LHCN-M2 (cell line): ENCODE data around the gene ESYT3. TPM values are rescaled to one million over a fixed set of nuclear protein-coding genes. Genes with fewer than 3 reads are reported as not detected.
"Not testable (repeated sequence)": the region's sequence is repeated elsewhere in the genome, so short reads cannot be mapped to it uniquely, and the experiment has no call there.

Source experiments
- DNase-seq: peaks from one replicate; pipeline ENCODE4 v3.0.0-alpha.2; 2012; ENCODE audit warnings: low read depth
- total RNA-seq: library from RNA; depleted of rRNA; stranded (reverse); fragments of >200 nt; gene quantifications from 2 replicates; pipeline ENCODE4 v1.2.3, GENCODE V29; 2014

ESYT3 gene
- total RNA-seq, 1 experiment from 2014 or later, result 1.0 TPM

GRCh38 chr3:138460536-138461205 is 26.3 kb downstream of the ESYT3 start:
- no peak for DNase-seq

- DNase-seq, result peak; percentile 75
Observed at GRCh38 chr3:138461246-138461645, 26.8 kb downstream of the ESYT3 start.

- DNase-seq, result no peak
Observed at GRCh38 chr3:138461896-138462295, 27.5 kb downstream of the ESYT3 start.

DNA sequence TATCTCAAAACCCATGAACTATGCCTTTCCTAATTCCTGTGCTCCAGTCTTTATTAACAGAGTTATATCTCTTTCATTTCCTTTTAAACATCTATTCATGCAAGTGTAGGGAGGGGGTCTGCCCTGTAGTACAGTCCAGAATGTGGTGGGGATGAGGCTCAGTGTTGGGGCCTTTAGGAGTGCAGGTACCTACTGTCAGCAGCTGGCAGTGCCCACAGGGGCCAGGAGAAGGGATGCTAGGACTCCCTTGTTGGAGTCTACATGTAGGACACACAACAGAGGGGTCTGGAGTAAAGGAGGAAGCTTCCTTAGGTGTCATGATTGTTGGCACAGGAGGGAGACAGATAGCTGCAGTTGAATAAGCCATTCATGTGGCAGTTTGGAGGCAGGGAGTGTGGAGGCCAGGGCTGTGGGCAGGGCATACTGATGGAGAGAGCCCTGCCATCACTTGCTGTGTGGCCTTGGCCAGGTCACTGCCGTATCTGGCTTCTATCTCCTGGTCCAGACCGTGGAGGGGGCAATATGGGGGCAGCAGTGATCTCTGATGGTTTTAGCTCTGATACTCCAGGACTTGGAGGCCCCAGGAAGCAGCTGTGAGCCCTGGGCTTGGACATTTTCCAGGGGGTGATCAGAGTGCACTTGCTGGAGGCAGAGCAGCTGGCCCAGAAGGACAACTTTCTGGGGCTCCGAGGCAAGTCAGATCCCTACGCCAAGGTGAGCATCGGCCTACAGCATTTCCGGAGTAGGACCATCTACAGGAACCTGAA is 29.5 kb downstream of the ESYT3 start:
- DNase-seq, result peak; percentile 53

- DNase-seq, result no peak
Observed at GRCh38 chr3:138464491-138464860, 30.1 kb downstream of the ESYT3 start.

DNA sequence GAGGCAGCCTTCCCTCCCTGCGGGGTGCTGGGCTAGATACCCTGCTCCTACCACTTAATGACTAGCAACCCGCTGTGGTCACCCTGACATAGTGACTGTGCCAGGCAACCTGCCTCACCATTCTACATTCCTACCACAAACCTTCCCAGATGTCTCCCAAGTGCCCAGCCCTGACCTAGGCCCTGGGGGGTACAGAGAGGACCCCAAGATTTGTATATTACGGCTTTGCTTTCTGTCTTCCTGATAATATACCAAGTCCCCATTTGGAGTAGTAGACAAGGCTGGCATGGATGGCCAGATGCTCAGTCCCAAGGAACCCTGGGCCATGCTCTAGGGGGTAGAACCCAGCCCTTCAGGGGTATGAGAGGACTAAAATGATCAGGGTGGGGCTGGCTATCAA is 31.0 kb downstream of the ESYT3 start:
- DNase-seq, result no peak

GRCh38 chr3:138465925-138466324 is 31.5 kb downstream of the ESYT3 start:
- peak; percentile 62 for DNase-seq

- DNase-seq, result no peak
Observed at GRCh38 chr3:138467931-138468330, 33.5 kb downstream of the ESYT3 start.

- DNase-seq, result no peak
Observed at GRCh38 chr3:138468451-138468850, 34.0 kb downstream of the ESYT3 start.

DNA sequence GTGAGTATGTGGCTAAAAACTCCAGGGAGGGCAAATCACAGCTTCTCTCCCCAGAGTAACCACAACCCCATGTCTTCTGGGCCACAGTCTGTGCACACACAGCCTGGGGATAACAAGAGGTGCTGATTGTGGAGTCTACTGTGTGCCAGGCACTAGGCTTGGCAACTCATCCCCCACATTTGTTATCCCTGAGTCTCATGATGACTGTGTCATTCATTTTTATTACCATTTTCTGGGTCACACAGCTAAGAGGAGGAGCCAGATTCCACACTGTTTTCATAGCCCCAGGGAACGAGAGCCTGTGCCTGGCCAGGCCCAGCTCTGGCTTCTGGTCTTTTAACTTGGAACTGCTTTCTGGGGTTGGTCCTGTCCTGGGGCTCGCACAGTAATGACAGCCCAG is 34.5 kb downstream of the ESYT3 start:
- peak; percentile 61 for DNase-seq

DNA sequence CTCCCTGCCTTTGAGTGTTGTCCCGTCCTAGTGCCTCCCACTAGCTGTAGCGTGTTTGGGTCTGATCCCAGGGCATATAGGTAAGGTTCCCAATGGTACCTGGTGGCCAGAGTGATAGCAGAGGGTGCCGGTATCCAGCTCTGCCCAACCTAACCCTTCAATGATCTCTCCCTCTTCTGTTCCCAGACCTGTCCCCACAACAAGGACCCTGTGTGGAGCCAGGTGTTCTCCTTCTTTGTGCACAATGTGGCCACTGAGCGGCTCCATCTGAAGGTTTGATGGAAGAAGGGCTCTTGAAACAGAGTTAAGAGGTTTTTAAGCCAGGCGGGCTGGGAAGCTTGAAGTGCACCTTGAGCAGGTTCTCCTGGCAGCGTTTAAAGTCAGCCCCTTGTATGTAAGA is 35.5 kb downstream of the ESYT3 start:
- DNase-seq, result no peak

DNA sequence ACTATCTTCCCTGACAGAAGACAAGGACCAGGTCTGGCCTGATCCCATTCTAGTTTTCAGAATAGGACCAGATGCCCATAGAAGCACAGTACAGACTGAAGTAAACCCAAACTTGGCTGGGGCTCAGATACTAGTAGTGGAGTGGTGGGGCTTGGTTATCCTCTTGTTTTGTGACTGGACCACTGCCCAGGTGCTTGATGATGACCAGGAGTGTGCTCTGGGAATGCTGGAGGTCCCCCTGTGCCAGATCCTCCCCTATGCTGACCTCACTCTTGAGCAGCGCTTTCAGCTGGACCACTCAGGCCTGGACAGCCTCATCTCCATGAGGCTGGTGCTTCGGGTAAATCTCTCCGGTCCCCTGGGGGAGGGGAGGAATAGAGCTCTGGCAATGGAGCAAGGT is 36.3 kb downstream of the ESYT3 start:
- no peak for DNase-seq

DNA sequence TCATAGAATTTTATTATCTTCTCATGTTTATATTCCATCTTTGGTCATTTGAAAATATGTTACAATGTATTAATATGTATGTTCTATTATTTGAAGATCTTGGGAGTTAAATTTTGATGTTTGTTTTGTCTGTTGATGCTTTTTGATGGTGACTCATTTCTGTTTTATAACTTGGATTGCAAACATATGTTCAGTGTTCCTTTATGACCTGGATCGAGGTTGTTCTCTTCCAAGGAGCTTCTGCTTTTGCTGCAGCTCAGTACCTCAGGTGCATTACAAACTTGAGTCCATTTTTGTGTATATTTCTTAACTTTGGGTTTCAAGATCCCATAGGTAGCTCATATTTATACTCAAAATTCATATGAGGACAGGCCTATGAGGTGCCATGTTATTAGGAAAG is 37.1 kb downstream of the ESYT3 start:
- no peak for DNase-seq

- no peak for DNase-seq
Observed at GRCh38 chr3:138472141-138472825, 37.9 kb downstream of the ESYT3 start.

GRCh38 chr3:138473391-138473790 is 39.0 kb downstream of the ESYT3 start:
- no peak for DNase-seq

DNA sequence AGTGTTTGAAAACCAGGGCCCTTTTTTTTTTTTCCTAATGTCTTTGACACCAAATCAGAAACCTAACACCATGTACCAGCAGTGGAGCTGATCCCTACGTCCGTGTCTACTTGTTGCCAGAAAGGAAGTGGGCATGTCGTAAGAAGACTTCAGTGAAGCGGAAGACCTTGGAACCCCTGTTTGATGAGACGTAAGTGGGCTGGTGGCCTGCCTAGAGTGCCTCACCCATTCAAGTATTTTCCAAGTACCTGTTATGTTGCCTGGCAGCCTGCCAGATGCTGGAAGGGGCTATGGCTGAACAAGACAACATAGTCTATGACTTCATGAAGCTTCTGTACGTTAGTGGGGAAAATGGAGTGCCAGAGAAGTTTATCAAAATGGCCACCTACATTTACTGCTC is 39.7 kb downstream of the ESYT3 start:
- no peak for DNase-seq

- DNase-seq, result no peak
Observed at GRCh38 chr3:138476526-138476925, 42.1 kb downstream of the ESYT3 start.

DNA sequence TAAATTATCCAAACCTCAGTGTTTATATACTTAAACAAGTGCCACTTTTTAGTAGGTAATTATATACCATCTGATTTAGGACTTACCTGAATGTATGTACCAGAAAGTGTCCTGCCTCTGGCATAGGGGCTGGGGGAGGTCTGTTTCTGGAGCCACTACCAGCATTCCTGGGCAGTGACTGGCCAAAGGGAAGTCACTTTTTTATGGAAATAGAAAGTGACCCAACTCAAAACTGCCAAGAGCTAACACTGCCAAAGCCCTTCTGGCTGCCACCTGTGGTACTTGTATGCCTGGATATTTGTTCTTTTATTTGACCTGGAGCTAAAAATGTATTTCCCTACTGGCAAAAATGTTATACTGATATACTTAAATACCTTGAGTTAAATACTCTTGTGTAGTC is 42.7 kb downstream of the ESYT3 start:
- DNase-seq, result no peak

- no peak for DNase-seq
Observed at GRCh38 chr3:138477801-138478200, 43.4 kb downstream of the ESYT3 start.

DNA sequence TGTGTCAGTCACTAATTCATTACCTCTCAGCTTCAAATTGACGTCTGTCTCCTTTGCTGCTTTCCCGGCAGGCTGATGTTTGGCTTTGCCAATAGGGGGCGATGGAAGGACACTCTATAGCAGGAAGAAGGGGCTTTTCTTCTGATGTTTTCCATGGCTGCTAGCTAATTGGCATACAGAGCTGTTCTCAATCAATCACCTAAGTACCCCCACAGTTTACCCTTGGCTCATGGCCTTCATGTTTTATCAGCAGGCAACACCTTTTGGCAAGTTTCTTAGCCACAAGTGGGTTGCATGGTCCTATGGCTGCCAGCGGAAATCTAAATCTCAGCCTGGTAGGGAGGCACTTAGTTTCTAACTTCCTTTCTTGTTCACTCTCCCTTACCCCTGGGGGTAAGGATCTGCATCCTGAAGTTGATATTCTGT is 45.0 kb downstream of the ESYT3 start:
- DNase-seq, result peak; percentile 46

GRCh38 chr3:138484672-138485071 is 50.3 kb downstream of the ESYT3 start:
- not testable (repeated sequence) for DNase-seq

GRCh38 chr3:138486580-138486979 is 52.2 kb downstream of the ESYT3 start:
- DNase-seq, result not testable (repeated sequence)

DNA sequence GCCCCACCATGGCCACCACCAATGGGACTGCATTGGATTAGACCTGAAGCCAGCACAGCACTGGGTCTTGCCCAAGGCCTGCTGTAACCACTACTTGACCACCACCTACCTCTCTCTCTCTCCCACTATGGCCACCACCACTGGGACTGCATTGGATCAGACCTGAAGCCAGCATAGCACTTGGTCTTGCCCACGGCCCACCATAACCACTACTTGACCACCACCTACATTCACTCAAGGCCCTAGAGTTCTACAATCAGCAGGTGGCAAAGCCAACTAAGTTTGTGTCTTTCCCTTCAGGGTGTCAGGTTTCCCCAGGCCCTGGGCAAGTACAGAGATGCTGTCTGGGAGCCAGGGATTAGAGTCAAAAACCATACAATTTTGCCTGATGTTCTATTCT is 57.6 kb downstream of the ESYT3 start:
- no peak for DNase-seq
